Measurements from ENCODE around the gene ACSS3. TPM values are rescaled to one million over a fixed set of nuclear protein-coding genes. Genes with fewer than 3 reads are reported as not detected.

Gene ACSS3
- total and polyA plus RNA-seq, 9 donors: 15.8 to 67.0 (median 39.1) TPM

DNA sequence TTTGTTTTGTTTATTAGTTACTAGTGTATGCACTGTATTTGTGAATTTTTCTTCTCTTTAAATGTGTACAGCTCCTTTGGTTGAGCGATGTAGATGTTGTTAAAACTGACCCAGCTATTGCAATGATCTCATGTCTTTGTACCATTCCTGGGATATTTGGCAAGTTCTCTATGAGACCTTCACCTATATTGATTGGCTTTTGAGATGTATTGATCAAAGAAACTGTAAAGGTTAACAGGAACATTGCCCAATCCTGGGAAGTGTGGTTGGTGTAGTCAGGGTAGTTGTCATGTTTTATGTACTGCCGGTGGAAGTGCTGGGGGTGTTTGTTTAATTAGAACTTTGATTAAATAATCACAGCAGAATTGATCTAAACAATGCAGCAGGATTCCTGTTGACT is 43.1 kb downstream of the ACSS3 start:
- Histone ChIP-seq H3K27me3 (no peaks in the 10 kb centered on the region), H3K4me3 (no peak overlapping the region), H3K36me3 (no peaks in the 10 kb centered on the region), H3K4me1 (ENCODE audit: insufficient read depth) (no peaks in the 10 kb centered on the region), H3K27ac (no peak overlapping the region), H3K9me3 (no peaks in the 10 kb centered on the region)
- TF ChIP-seq EP300 (IDR thresholded peaks at IDR 0.05) (no peak), POLR2A (IDR thresholded peaks at IDR 0.05) (no peak)
- TF ChIP-seq, protein P1, sequence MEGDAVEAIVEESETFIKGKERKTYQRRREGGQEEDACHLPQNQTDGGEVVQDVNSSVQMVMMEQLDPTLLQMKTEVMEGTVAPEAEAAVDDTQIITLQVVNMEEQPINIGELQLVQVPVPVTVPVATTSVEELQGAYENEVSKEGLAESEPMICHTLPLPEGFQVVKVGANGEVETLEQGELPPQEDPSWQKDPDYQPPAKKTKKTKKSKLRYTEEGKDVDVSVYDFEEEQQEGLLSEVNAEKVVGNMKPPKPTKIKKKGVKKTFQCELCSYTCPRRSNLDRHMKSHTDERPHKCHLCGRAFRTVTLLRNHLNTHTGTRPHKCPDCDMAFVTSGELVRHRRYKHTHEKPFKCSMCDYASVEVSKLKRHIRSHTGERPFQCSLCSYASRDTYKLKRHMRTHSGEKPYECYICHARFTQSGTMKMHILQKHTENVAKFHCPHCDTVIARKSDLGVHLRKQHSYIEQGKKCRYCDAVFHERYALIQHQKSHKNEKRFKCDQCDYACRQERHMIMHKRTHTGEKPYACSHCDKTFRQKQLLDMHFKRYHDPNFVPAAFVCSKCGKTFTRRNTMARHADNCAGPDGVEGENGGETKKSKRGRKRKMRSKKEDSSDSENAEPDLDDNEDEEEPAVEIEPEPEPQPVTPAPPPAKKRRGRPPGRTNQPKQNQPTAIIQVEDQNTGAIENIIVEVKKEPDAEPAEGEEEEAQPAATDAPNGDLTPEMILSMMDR (IDR thresholded peaks at IDR 0.05): no peak
- DNase-seq: no peak
- WGBS, 3 donors: 63 to 67% (median 63%) methylated on average over 2 of the region's 2 CpGs
- intact Hi-C loops (cut with DNase I): no loop called here

DNA sequence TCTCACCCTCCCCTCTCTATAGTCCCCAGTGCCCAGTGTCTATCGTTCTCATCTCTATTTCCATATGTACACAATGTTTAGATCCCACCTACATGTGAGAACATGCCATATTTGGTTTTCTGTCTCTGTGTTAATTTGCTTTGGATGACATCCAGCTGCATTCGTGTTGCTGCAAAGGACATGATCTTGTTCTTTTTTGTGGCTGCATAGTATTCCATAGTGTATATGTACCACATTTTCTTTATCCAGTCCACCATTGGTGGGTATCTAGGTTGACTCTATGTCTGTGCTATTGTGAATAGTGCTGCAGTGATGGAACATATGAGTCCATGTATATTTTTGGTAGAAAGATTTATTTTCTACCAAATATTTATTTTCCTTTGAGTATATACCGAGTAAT is 45.7 kb downstream of the ACSS3 start:
- no peak for DNase-seq
- H3K9me3 ChIP-seq: no peaks in the 10 kb centered on the region
- no peak overlapping the region for H3K4me3 ChIP-seq
- no peaks in the 10 kb centered on the region for H3K4me1 ChIP-seq (ENCODE audit: insufficient read depth)
- H3K27ac ChIP-seq: no peak overlapping the region
- H3K27me3 ChIP-seq: no peaks in the 10 kb centered on the region
- TF ChIP-seq, protein P1 (IDR thresholded peaks at IDR 0.05): no peak
- no peak for TF ChIP-seq EP300 (IDR thresholded peaks at IDR 0.05)
- intact Hi-C loops (cut with DNase I): no loop called here
- 96 to 98% (median 96%) methylated on average over 3 of the region's 3 CpGs for WGBS, 3 donors
- H3K36me3 ChIP-seq: no peaks in the 10 kb centered on the region

DNA sequence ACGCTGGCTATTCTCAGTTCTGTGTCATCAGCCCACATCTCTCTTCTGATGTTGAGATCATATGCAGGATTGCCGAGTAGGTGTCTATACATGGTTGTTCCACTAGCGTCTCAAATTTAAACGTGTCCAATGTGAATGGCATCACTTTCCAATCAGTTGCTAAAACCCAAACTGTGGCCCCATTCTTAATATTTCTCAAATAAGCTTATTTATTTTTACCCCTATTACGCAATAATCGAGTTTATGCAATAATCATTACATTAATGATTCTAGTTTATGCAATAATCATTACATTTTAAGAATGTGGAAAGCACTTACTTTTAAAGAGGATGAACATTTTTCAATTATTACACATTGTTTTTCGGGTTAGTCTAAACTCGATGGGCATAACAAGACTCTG is 47.8 kb downstream of the ACSS3 start:
- no peaks in the 10 kb centered on the region for H3K9me3 ChIP-seq
- no peak for TF ChIP-seq EP300 (IDR thresholded peaks at IDR 0.05)
- no peak for TF ChIP-seq POLR2A (IDR thresholded peaks at IDR 0.05)
- TF ChIP-seq, protein P1 (IDR thresholded peaks at IDR 0.05): no peak
- H3K27me3 ChIP-seq: no peaks in the 10 kb centered on the region
- no peaks in the 10 kb centered on the region for H3K36me3 ChIP-seq
- WGBS, 3 donors: 86 to 91% (median 87%) methylated on average over 8 of the region's 8 CpGs
- no peak overlapping the region for H3K27ac ChIP-seq
- no peak for DNase-seq
- no peak overlapping the region for H3K4me3 ChIP-seq
- intact Hi-C loops (cut with DNase I): no loop called here
- no peaks in the 10 kb centered on the region for H3K4me1 ChIP-seq (ENCODE audit: insufficient read depth)

DNA sequence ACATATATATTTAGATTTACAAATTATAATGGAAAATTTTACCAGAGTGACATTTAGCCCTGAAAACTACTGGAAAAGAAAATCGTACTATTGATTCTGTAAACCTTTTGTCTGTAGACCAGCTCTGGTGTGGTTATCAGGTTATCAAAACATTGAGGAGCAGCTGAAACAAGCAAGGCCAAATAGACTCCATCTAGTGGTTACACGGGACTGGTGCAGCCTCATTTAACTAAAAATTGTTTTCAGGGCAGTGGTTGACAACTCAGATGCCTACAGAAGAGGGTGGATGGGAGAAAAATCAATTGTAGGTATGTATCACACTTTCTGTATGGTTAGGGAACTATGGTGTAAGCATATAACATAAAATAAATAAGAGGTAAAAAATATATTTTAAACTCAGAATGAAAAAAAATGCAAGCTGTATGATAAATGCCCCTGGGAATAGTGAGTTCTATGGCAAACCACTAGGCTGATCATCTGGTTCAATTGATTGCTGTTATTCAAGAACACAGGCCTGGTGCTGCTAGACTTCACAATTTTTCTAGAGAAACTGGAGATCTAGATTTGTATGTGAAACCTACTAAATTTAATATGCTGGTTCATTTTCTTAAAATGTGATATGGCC is 51.2 kb downstream of the ACSS3 start:
- no peaks in the 10 kb centered on the region for H3K9me3 ChIP-seq
- H3K4me1 ChIP-seq (ENCODE audit: insufficient read depth): peaks cover 2% of the 10 kb centered on the region
- 22 to 37% (median 24%) methylated on average over 2 of the region's 2 CpGs for WGBS, 3 donors
- TF ChIP-seq EP300 (IDR thresholded peaks at IDR 0.05): no peak
- TF ChIP-seq, protein P1 (IDR thresholded peaks at IDR 0.05): peak in 2 of 3 donors; percentile 13 to 38
- no peak for TF ChIP-seq POLR2A (IDR thresholded peaks at IDR 0.05)
- H3K4me3 ChIP-seq: no peak overlapping the region
- peak in 1 of 5 donors; percentile 25 for DNase-seq
- no peak overlapping the region for H3K27ac ChIP-seq
- intact Hi-C loops (cut with DNase I): no loop called here
- H3K27me3 ChIP-seq: no peaks in the 10 kb centered on the region
- no peaks in the 10 kb centered on the region for H3K36me3 ChIP-seq

All from ovary (tissue), 9 donors.